Nephron (organoid): ENCODE results near the gene TCP11X2.
"Not testable (repeated sequence)": the region's sequence is repeated elsewhere in the genome, so short reads cannot be mapped to it uniquely, and the experiment has no call there.

ENCODE experiments used
- H3K27ac Mint-ChIP-seq, 3 experiments: 2 replicates each; pipeline ENCODE4 v1.8.0; 2020; ENCODE audit warnings: mixed read lengths in 3 of 3, mild to moderate bottlenecking in 2 of 3, moderate library complexity in 1 of 3
- H3K27me3 Mint-ChIP-seq: 2 replicates; pipeline ENCODE4 v1.8.0; 2021; ENCODE audit warnings: low read depth, mild to moderate bottlenecking, moderate library complexity, mixed read lengths
- H3K36me3 Mint-ChIP-seq: 2 replicates; pipeline ENCODE4 v1.8.0; 2020; ENCODE audit warnings: low read depth, mixed read lengths
- H3K4me1 Mint-ChIP-seq: 2 replicates; pipeline ENCODE4 v1.8.0; 2020; ENCODE audit warnings: mixed read lengths
- H3K4me3 Mint-ChIP-seq, 3 experiments: 2 replicates each; pipeline ENCODE4 v1.8.0; 2020; ENCODE audit warnings: mild to moderate bottlenecking in 3 of 3, mixed read lengths in 3 of 3, moderate library complexity in 2 of 3
- H3K9me3 Mint-ChIP-seq: 2 replicates; pipeline ENCODE4 v1.8.0; 2020; ENCODE audit warnings: mixed read lengths

Gene TCP11X2

GRCh38 chrX:102439908-102440307 lies 31.7 kb downstream of the TCP11X2 start, which contains the start of gene NXF2B:
TSS of gene NXF2B (minus strand) at chrX:102440008. CDS start at chrX:102380036, 59,972 bp downstream.
- H3K9me3 Mint-ChIP-seq, H3K36me3 Mint-ChIP-seq, H3K4me3 Mint-ChIP-seq, H3K27ac Mint-ChIP-seq, H3K4me1 Mint-ChIP-seq, H3K27me3 Mint-ChIP-seq: not testable (repeated sequence)

- not testable (repeated sequence) for H3K27me3 Mint-ChIP-seq, H3K4me3 Mint-ChIP-seq, H3K27ac Mint-ChIP-seq, H3K36me3 Mint-ChIP-seq, H3K9me3 Mint-ChIP-seq, H3K4me1 Mint-ChIP-seq
Observed at GRCh38 chrX:102414493-102414892, 57.1 kb downstream of the TCP11X2 start.
